Activated T-helper 17 cell treated with anti-CD3 and anti-CD28 coated beads, Interleukin-2, amount 50 U/mL, for 72 hours (primary cell): ENCODE measurements around the gene DCUN1D5. TPM values are rescaled to one million over a fixed set of nuclear protein-coding genes. Genes with fewer than 3 reads are reported as not detected.

Experiments
- ATAC-seq: fragments of 150-1000 bp; cut with Tn5 transposase; replicated peaks from 2 replicates; pipeline ENCODE4 v1.10.0; 2021; ENCODE audit warnings: mild to moderate bottlenecking, moderate library complexity
- H3K27ac Mint-ChIP-seq: one replicate; pipeline ENCODE4 v1.8.0; 2022; ENCODE audit warnings: mixed read lengths
- H3K27me3 Mint-ChIP-seq: one replicate; pipeline ENCODE4 v1.8.0; 2022; ENCODE audit warnings: mixed read lengths
- H3K36me3 Mint-ChIP-seq: one replicate; pipeline ENCODE4 v1.8.0; 2022; ENCODE audit warnings: low read depth, mild to moderate bottlenecking, mixed read lengths
- H3K4me1 Mint-ChIP-seq: one replicate; pipeline ENCODE4 v1.8.0; 2022; ENCODE audit warnings: mixed read lengths
- H3K4me3 Mint-ChIP-seq: one replicate; pipeline ENCODE4 v1.8.0; 2022; ENCODE audit warnings: mild to moderate bottlenecking, mixed read lengths
- H3K9me3 Mint-ChIP-seq: one replicate; pipeline ENCODE4 v1.8.0; 2022; ENCODE audit warnings: mixed read lengths
- total RNA-seq, 2 donors: library from RNA; stranded (reverse); gene quantifications; one replicate each; pipeline ENCODE4 v1.2.3, GENCODE V29; 2022

The DCUN1D5 gene
- total RNA-seq, 2 donors from 2014 or later, result 39.2 to 64.8 TPM

GRCh38 chr11:103078710-103079109 lies 13.2 kb downstream of the DCUN1D5 start:
- no peak for ATAC-seq
- H3K4me1 Mint-ChIP-seq, result no peaks in the 10 kb centered on the region
- H3K4me3 Mint-ChIP-seq, result no peak overlapping the region
- no peaks in the 10 kb centered on the region for H3K27me3 Mint-ChIP-seq
- H3K9me3 Mint-ChIP-seq, result no peaks in the 10 kb centered on the region
- peaks cover 100% of the 10 kb centered on the region for H3K36me3 Mint-ChIP-seq
- no peak overlapping the region for H3K27ac Mint-ChIP-seq

GRCh38 chr11:103077554-103077953 lies 14.4 kb downstream of the DCUN1D5 start:
- peaks cover 99% of the 10 kb centered on the region for H3K36me3 Mint-ChIP-seq
- no peak overlapping the region for H3K27ac Mint-ChIP-seq
- H3K9me3 Mint-ChIP-seq, result no peaks in the 10 kb centered on the region
- H3K27me3 Mint-ChIP-seq, result no peaks in the 10 kb centered on the region
- ATAC-seq, result no peak
- no peak overlapping the region for H3K4me3 Mint-ChIP-seq
- H3K4me1 Mint-ChIP-seq, result no peaks in the 10 kb centered on the region

DNA sequence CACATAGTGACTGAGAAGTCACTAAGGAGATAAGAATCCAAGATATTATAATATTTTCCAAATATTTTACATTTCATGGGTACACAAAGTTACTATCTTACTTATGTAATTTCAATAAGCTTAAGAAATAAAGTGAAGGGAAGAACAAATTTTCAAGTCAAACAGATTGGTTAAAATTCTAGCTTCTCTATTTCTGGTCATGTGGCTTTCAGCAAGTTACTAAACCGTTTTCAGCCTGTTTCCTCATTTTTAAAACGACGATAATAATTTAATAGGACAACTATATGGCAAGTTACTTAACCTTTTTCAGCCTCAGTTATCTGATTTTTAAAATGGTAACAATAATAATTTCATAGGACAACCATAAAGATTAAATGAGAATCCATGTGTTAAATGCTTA lies 15.6 kb downstream of the DCUN1D5 start:
- no peaks in the 10 kb centered on the region for H3K4me1 Mint-ChIP-seq
- H3K36me3 Mint-ChIP-seq, result peaks cover 92% of the 10 kb centered on the region
- H3K9me3 Mint-ChIP-seq, result no peaks in the 10 kb centered on the region
- ATAC-seq, result no peak
- no peak overlapping the region for H3K27ac Mint-ChIP-seq
- no peak overlapping the region for H3K4me3 Mint-ChIP-seq
- H3K27me3 Mint-ChIP-seq, result no peaks in the 10 kb centered on the region

DNA sequence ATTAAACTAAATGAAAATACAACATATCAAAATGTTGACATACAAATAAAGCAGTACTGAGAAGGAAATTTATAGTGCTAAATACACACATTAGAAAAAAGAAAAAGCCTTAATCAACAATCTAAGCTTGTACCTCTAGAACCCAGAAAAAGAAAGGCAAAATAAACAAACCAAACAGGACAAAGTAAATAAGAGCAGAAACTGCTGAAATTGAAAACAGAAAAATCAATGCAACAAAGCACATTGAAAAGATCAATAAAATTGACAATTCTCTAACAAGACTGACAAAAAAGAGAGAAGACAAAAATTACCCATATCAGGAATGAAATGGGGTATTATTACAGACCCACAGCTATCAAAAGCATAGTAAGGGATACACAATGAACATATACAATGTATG lies 21.0 kb downstream of the DCUN1D5 start:
- peak overlapping the region; percentile 65 for H3K27ac Mint-ChIP-seq
- ATAC-seq, result no peak
- peak overlapping the region; percentile 19 for H3K4me3 Mint-ChIP-seq
- no peaks in the 10 kb centered on the region for H3K9me3 Mint-ChIP-seq
- H3K36me3 Mint-ChIP-seq, result peaks cover 86% of the 10 kb centered on the region
- H3K4me1 Mint-ChIP-seq, result peaks cover 22% of the 10 kb centered on the region
- H3K27me3 Mint-ChIP-seq, result no peaks in the 10 kb centered on the region

DNA sequence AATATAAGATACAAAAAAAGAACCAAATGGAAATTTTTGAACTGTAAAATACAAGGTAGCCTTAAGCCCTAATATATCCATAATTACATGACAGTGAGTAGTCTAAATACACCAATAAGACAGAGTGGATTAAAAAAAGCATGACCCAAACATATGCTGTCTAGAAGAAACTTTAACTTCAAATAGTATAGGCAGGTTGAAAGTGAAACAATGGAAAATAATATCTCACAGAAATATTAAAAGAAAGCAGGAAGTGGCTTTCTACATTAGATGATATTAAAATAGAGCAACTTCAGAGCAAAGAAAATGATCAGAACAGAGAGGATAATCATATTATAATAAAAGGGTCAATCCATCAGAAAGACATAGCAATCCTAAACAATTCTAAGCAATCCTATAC lies 21.8 kb downstream of the DCUN1D5 start:
- no peak for ATAC-seq
- peaks cover 86% of the 10 kb centered on the region for H3K36me3 Mint-ChIP-seq
- no peaks in the 10 kb centered on the region for H3K9me3 Mint-ChIP-seq
- H3K27ac Mint-ChIP-seq, result peak overlapping the region; percentile 65
- H3K4me3 Mint-ChIP-seq, result peak overlapping the region; percentile 19
- H3K4me1 Mint-ChIP-seq, result peaks cover 22% of the 10 kb centered on the region
- no peaks in the 10 kb centered on the region for H3K27me3 Mint-ChIP-seq

- peaks cover 86% of the 10 kb centered on the region for H3K36me3 Mint-ChIP-seq
Measured at GRCh38 chr11:103069367-103069766, 22.6 kb downstream of the DCUN1D5 start.

GRCh38 chr11:103067118-103067517 lies 24.8 kb downstream of the DCUN1D5 start:
- Mint-ChIP-seq H3K4me1 (peaks cover 22% of the 10 kb centered on the region), H3K27ac (no peak overlapping the region), H3K9me3 (no peaks in the 10 kb centered on the region), H3K36me3 (peaks cover 87% of the 10 kb centered on the region), H3K4me3 (no peak overlapping the region), H3K27me3 (no peaks in the 10 kb centered on the region)
- no peak for ATAC-seq

More at GRCh38 chr11:103069367-103069766, 22.6 kb downstream of the DCUN1D5 start:
- Mint-ChIP-seq H3K27ac (peak overlapping the region; percentile 65), H3K4me3 (peak overlapping the region; percentile 19), H3K4me1 (peaks cover 22% of the 10 kb centered on the region), H3K27me3 (no peaks in the 10 kb centered on the region), H3K9me3 (no peaks in the 10 kb centered on the region)
- ATAC-seq, result no peak

- Mint-ChIP-seq H3K27ac (no peak overlapping the region), H3K4me3 (no peak overlapping the region), H3K36me3 (peaks cover 91% of the 10 kb centered on the region), H3K27me3 (no peaks in the 10 kb centered on the region), H3K9me3 (no peaks in the 10 kb centered on the region), H3K4me1 (no peaks in the 10 kb centered on the region)
- ATAC-seq, result no peak
Measured at GRCh38 chr11:103061656-103062055, 30.3 kb downstream of the DCUN1D5 start.

GRCh38 chr11:103055221-103055890 lies 36.6 kb downstream of the DCUN1D5 start:
- H3K27ac Mint-ChIP-seq, result no peak overlapping the region
- H3K4me3 Mint-ChIP-seq, result no peak overlapping the region
- no peaks in the 10 kb centered on the region for H3K27me3 Mint-ChIP-seq
- ATAC-seq, result no peak
- H3K4me1 Mint-ChIP-seq, result no peaks in the 10 kb centered on the region
- H3K36me3 Mint-ChIP-seq, result peaks cover 32% of the 10 kb centered on the region
- H3K9me3 Mint-ChIP-seq, result no peaks in the 10 kb centered on the region

DNA sequence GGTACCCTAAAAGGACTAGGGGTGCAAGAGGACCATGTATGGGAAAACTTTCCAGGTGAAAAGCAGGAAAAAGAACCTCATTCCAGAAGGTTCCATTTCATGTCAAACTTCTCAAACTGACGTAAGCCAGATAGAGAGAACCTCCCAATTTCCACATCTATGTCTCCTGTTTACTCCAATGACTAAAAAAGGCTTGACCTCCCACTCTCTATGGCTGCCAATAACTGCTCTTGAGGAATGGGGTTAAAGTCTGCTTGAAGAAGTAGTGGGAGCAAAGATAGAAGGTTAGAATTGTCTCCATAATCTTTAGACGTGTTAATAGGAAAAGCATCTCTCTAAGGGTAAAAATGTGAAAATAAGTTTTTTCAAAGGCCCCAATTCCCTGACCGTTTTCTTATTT lies 38.0 kb downstream of the DCUN1D5 start:
- Mint-ChIP-seq H3K27me3 (no peaks in the 10 kb centered on the region), H3K9me3 (no peaks in the 10 kb centered on the region), H3K27ac (no peak overlapping the region), H3K4me1 (no peaks in the 10 kb centered on the region), H3K36me3 (peaks cover 19% of the 10 kb centered on the region), H3K4me3 (no peak overlapping the region)
- ATAC-seq, result no peak

DNA sequence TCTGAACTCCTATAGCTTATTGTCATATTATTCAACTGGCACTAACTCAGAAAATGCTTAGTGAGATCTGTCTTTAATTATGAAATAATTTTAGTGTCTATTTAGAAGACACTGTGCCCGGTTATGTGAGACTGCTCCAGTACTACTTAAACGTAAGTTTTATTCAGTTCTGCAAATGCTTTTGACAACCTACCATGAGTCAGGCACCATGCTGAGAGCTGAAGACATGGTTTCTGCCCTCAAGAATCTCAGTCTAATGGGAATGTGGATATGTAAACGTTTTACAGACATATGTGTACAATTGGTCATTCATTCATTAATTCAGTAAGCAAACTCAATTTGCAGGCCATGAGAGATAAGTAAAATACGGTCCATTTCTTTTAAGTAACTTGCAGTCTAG lies 40.0 kb downstream of the DCUN1D5 start:
- H3K36me3 Mint-ChIP-seq, result peaks cover 1% of the 10 kb centered on the region
- no peak overlapping the region for H3K4me3 Mint-ChIP-seq
- H3K9me3 Mint-ChIP-seq, result no peaks in the 10 kb centered on the region
- H3K27ac Mint-ChIP-seq, result peak overlapping the region; percentile 13
- no peak for ATAC-seq
- H3K4me1 Mint-ChIP-seq, result no peaks in the 10 kb centered on the region
- H3K27me3 Mint-ChIP-seq, result no peaks in the 10 kb centered on the region

DNA sequence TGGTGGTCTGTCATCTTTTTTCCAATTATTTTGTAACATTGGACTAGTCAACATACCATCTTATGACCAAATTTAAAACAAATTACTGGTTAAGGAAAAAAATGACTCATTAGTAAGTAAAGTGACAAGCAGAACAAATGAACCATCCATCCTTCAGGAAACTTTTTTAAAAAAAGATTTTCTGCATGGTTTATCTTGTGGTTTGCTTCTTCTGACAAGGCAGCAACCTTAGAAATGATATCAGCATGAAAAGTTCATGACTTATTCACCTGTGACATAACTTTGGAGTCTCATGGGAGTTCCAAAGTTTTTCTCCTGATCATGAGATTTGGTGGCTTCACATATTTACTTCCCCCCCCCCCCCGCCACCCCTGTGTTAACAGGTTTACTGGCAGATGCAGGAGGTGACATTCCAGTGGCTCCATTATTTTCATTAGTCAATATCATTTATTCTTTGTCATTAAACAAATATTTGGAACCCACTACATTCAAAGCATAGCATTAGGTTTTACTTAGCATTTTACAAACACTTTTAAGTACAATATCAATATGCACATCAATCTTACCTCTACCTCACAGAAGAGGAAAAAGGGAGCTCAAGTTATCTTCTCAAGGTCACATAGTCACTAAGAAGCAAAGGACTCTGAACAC lies 40.7 kb downstream of the DCUN1D5 start:
- no peak overlapping the region for H3K4me3 Mint-ChIP-seq
- no peaks in the 10 kb centered on the region for H3K27me3 Mint-ChIP-seq
- peak overlapping the region; percentile 13 for H3K27ac Mint-ChIP-seq
- no peaks in the 10 kb centered on the region for H3K9me3 Mint-ChIP-seq
- ATAC-seq, result peak; percentile 48
- H3K4me1 Mint-ChIP-seq, result no peaks in the 10 kb centered on the region
- no peaks in the 10 kb centered on the region for H3K36me3 Mint-ChIP-seq

- Mint-ChIP-seq H3K4me1 (no peaks in the 10 kb centered on the region), H3K4me3 (no peak overlapping the region), H3K9me3 (no peaks in the 10 kb centered on the region), H3K27ac (no peak overlapping the region), H3K27me3 (peaks cover under 1% of the 10 kb centered on the region), H3K36me3 (no peaks in the 10 kb centered on the region)
- no peak for ATAC-seq
Measured at GRCh38 chr11:103050351-103050750, 41.6 kb downstream of the DCUN1D5 start.

GRCh38 chr11:103047837-103048236 lies 44.1 kb downstream of the DCUN1D5 start:
- Mint-ChIP-seq H3K27me3 (peaks cover 5% of the 10 kb centered on the region), H3K36me3 (no peaks in the 10 kb centered on the region)

More at GRCh38 chr11:103047837-103048236, 44.1 kb downstream of the DCUN1D5 start:
- H3K4me1 Mint-ChIP-seq, result no peaks in the 10 kb centered on the region
- no peak for ATAC-seq
- no peak overlapping the region for H3K27ac Mint-ChIP-seq
- no peak overlapping the region for H3K4me3 Mint-ChIP-seq
- H3K9me3 Mint-ChIP-seq, result no peaks in the 10 kb centered on the region
